HG03432 (cell line): Measurements from ENCODE around the gene FOXD4L3.
"Not testable (repeated sequence)": the region's sequence is repeated elsewhere in the genome, so short reads cannot be mapped to it uniquely, and the experiment has no call there.

Experiments
- ATAC-seq: cut with Tn5 transposase; IDR thresholded peaks from one replicate; pipeline ENCODE4 v1.9.1; 2021; ENCODE audit warnings: mild to moderate bottlenecking, moderate library complexity; ENCODE audit not compliant: unreplicated experiment

The FOXD4L3 gene

DNA sequence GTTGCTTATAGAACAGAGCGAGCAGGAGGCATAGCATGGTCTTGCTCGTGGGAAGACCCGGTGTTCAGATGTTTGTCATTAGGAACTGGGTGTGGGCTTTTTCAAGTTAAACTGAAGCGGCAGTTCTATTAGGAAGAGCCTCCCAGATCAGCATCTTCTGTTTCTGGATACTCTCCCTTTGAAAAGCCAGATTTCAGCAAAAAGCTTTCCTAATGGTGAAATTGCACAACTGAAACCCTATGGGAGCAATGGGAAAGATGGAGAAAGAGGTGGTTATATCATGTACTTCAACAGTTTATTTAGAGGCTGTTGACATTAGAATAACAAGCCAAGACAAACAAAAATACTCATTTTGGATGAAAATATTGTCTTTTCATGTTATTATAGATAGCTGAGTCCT lies 41.3 kb downstream of the FOXD4L3 start:
- ATAC-seq: not testable (repeated sequence)

DNA sequence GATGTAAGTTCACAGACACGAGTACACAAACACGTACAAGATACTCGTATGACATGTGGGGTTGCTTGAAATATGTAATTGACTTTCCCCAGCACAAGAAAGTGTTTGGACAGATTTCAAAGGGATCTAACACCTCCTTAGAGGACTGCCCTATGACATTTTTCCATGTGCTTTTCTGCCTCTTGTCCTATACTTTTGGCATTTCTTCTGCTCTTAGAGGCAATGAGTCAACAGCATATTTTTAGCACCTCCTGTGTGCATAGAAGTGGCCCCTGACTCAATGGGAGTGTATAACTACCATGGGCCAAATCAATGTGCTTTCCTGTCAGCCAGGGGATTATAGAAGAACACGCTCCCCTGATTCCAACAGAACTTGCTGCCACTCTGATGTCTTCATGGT lies 49.0 kb downstream of the FOXD4L3 start:
- ATAC-seq: not testable (repeated sequence)
